Prostate gland (tissue), 2 donors: Measurements from ENCODE around the gene PTBP3.

Experiments
- CTCF ChIP-seq, 4 experiments: fragments of 200-600 bp in 2 of 4; fragments of 450-650 bp in 2 of 4; sonication (generic) in 2 of 4; IDR thresholded peaks; 1 replicate in 3 of 4; 2 replicates in 1 of 4; pipeline ENCODE4 v1.5.1; 2016 to 2019; ENCODE audit warnings: antibody characterized with exemption in 4 of 4, mild to moderate bottlenecking in 2 of 4, moderate library complexity in 2 of 4
- POLR2A ChIP-seq: fragments of 450-650 bp; IDR thresholded peaks from one replicate; pipeline ENCODE4 v1.6.1; 2016; ENCODE audit warnings: antibody characterized with exemption, mild to moderate bottlenecking

GRCh38 chr9:112245126-112245525 is 88.3 kb downstream of the PTBP3 start:
- TF ChIP-seq CTCF (IDR thresholded peaks at IDR 0.05) (no peak), POLR2A (no peak)
